Suprapubic skin (tissue), 4 donors: ENCODE measurements around the gene UBR2.

Experiments
- POLR2A ChIP-seq, 2 donors: fragments of 450-650 bp; IDR thresholded peaks; one replicate each; pipeline ENCODE4 v1.6.1; 2017; ENCODE audit warnings: antibody characterized with exemption in 2 of 2, mild to moderate bottlenecking in 2 of 2, moderate library complexity in 2 of 2
- POLR2AphosphoS5 ChIP-seq, 3 donors: sonication (generic); formaldehyde crosslinking; IDR thresholded peaks; one replicate each; pipeline ENCODE4 v1.6.1; 2017; ENCODE audit warnings: antibody characterized with exemption in 3 of 3

- TF ChIP-seq POLR2AphosphoS5 (IDR thresholded peaks at IDR 0.05): no peak
- TF ChIP-seq POLR2A (IDR thresholded peaks at IDR 0.05): no peak
Measured at GRCh38 chr6:42569102-42570028, 5.5 kb downstream of the UBR2 start.
